Gastrocnemius medialis (tissue), 4 donors: ENCODE measurements around the gene HCFC1. TPM values are rescaled to one million over a fixed set of nuclear protein-coding genes. Genes with fewer than 3 reads are reported as not detected.
A peak's percentile ranks its signal among the peaks of the same experiment; 100 is the strongest.

Experiments used
- ATAC-seq, 2 donors: fragments of 150-250 bp; one replicate each; pipeline ENCODE4 v1.9.1; 2016
- DNase-seq, 2 donors: peaks; one replicate each; pipeline ENCODE4 v3.0.0-alpha.2; 2019
- H3K27ac ChIP-seq, 4 donors: fragments of 200-600 bp; sonication (generic); 1 replicate in 1 of 4; 2 replicates in 3 of 4; pipeline ENCODE4 v1.5.1; 2016 to 2018; ENCODE audit warnings: mild to moderate bottlenecking in 2 of 4, moderate library complexity in 1 of 4
- H3K27me3 ChIP-seq, 3 donors: fragments of 200-600 bp; sonication (generic) in 2 of 3; 1 replicate in 1 of 3; 2 replicates in 2 of 3; pipeline versions ENCODE4 v1.5.1 to v1.6.0; 2016 to 2019; ENCODE audit warnings: mild to moderate bottlenecking in 1 of 3, moderate library complexity in 1 of 3
- H3K36me3 ChIP-seq, 2 donors: fragments of 200-600 bp; sonication (generic) in 1 of 2; one replicate each; pipeline ENCODE4 v1.5.1; 2017 to 2018
- H3K4me1 ChIP-seq, 2 donors: fragments of 200-600 bp; sonication (generic) in 1 of 2; one replicate each; pipeline ENCODE4 v1.5.1; 2016 to 2017; ENCODE audit warnings: mild to moderate bottlenecking in 2 of 2
- H3K4me3 ChIP-seq, 4 donors: fragments of 200-600 bp; sonication (generic) in 3 of 4; 1 replicate in 1 of 4; 2 replicates in 3 of 4; pipeline ENCODE4 v1.5.1; 2016 to 2019; ENCODE audit warnings: mild to moderate bottlenecking in 2 of 4
- H3K9me3 ChIP-seq, 3 donors: fragments of 200-600 bp; sonication (generic) in 2 of 3; 1 replicate in 1 of 3; 2 replicates in 2 of 3; pipeline ENCODE4 v1.5.1; 2016 to 2019
- CTCF ChIP-seq, 5 experiments: fragments of 450-650 bp in 3 of 5; fragments of 200-600 bp in 2 of 5; sonication (generic) in 2 of 5; IDR thresholded peaks in 4 of 5; conservative IDR thresholded peaks in 1 of 5; 1 replicate in 4 of 5; 2 replicates in 1 of 5; pipeline ENCODE4 v1.5.1; 2016 to 2019; ENCODE audit warnings: antibody characterized with exemption in 5 of 5, mild to moderate bottlenecking in 3 of 5, moderate library complexity in 3 of 5
- POLR2A ChIP-seq, 2 donors: fragments of 450-650 bp; IDR thresholded peaks; one replicate each; pipeline ENCODE4 v1.6.1; 2017; ENCODE audit warnings: antibody characterized with exemption in 2 of 2, mild to moderate bottlenecking in 2 of 2, moderate library complexity in 2 of 2
- in situ Hi-C, 4 donors: fragments of 200-750 bp; cut with MboI; loops; one replicate each; pipeline versions ENCODE4 v1.15.0 to v1.8.0; 2017; ENCODE audit warnings: low sequenced_read_pairs in 4 of 4
- intact Hi-C: fragments of 100-400 bp; cut with DNase I; formaldehyde crosslinking; loops from one replicate; pipeline ENCODE4 v1.15.1; 2023; ENCODE audit warnings: low total_unique reads
- total RNA-seq, 4 donors: library from RNA; depleted of rRNA; stranded (reverse); fragments of >200 nt; gene quantifications; one replicate each; pipeline versions ENCODE4 v1.1.0 to v1.2.3, GENCODE V29; 2016

HCFC1 gene
- 10 to 100 TPM; 15.9 to 56.4 (median 51.8) TPM for total RNA-seq

- in situ Hi-C loops = loop anchor here in 3 of 4 donors (25.0 kb wide), 4 partner anchors 91 to 1009 kb away; partner anchors contain the start of genes IDH3G (in 2 of the 3), SRPK3 (in 2 of the 3), SSR4 (in 2 of the 3) and G6PD (in 1 of the 3)
- DNase-seq = peak; percentile 81 to 89
- peak; percentile 20 to 57 for TF ChIP-seq POLR2A (IDR thresholded peaks at IDR 0.05)
- TF ChIP-seq CTCF (IDR thresholded peaks at IDR 0.05 in 4 of 5, conservative IDR thresholded peaks at IDR 0.05 in 1 of 5) = no peak
- no peaks in the 10 kb centered on the region for H3K9me3 ChIP-seq
- no peaks in the 10 kb centered on the region for H3K36me3 ChIP-seq
- H3K27ac ChIP-seq = peak within 1 kb of the TSS; percentile 95 to 100 (median 98)
- peak; percentile 56 to 63 for ATAC-seq
- intact Hi-C loops = loop anchor here (1.0 to 10.0 kb wide), 4 partner anchors 43 to 403 kb away; partner anchors contain the start of genes EMD, FLNA and MECP2
- no peaks in the 10 kb centered on the region for H3K27me3 ChIP-seq
- H3K4me3 ChIP-seq = peak within 1 kb of the TSS; percentile 73 to 94 (median 85)
- peaks cover 35 to 48% of the 10 kb centered on the region in 2 donors for H3K4me1 ChIP-seq
Measured at GRCh38 chrX:153971450-153972367, at the start of gene HCFC1. Gene HCFC1 (minus strand): TSS chrX:153971818. CDS start chrX:153970840, 978 bp downstream.

DNA sequence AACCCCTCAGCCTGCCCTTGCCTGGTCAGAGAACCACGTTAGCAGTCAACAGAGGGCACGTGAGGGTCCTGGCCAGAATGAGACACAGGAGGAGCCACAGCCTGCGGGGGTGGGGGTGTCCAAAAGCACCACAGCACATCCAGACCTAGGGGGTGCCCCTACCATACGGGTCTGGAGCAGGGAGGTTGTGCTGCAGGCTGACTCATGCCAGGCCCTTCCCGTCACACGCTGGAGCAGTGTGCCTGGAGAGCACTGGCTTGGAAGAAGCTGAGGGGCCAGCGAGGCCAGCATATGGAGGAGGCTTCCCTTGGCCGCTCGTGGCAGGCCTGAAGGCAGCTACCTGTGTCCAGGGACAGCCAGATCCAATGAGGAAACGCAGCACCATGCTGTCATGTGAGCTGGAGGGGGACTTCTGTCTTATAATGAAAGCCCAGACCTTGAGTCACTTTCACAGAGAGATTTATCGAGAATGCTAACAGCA is 49.6 kb upstream of the HCFC1 start:
- ATAC-seq = no peak
- Histone ChIP-seq H3K27me3 (no peaks in the 10 kb centered on the region), H3K4me3 (no peak overlapping the region), H3K9me3 (no peaks in the 10 kb centered on the region), H3K36me3 (peaks cover 0 to 12% of the 10 kb centered on the region in 2 donors), H3K27ac (peak overlapping the region; percentile 87 to 93 (median 89)), H3K4me1 (peaks cover 4 to 13% of the 10 kb centered on the region in 2 donors)
- intact Hi-C loops (loop anchor here (5.0 kb wide), 1 partner anchor 76 kb away; the partner anchor contains the start of gene MECP2), in situ Hi-C loops (no loop called here)
- TF ChIP-seq POLR2A (IDR thresholded peaks at IDR 0.05) (no peak), CTCF (IDR thresholded peaks at IDR 0.05 in 4 of 5, conservative IDR thresholded peaks at IDR 0.05 in 1 of 5) (no peak)
- DNase-seq = no peak

- Histone ChIP-seq H3K36me3 (peaks cover 0 to 15% of the 10 kb centered on the region in 2 donors), H3K27me3 (no peaks in the 10 kb centered on the region), H3K27ac (peak overlapping the region; percentile 87 to 93 (median 89)), H3K9me3 (no peaks in the 10 kb centered on the region), H3K4me1 (peaks cover 4 to 10% of the 10 kb centered on the region in 2 donors), H3K4me3 (peak overlapping the region; percentile 51 to 64 (median 60))
- DNase-seq = no peak
- intact Hi-C loops = loop anchor here (5.0 kb wide), 1 partner anchor 77 kb away; the partner anchor contains the start of gene MECP2
- ATAC-seq = peak in 1 of 2 donors; percentile 4
- in situ Hi-C loops = no loop called here
- no peak for TF ChIP-seq POLR2A (IDR thresholded peaks at IDR 0.05)
- no peak for TF ChIP-seq CTCF (IDR thresholded peaks at IDR 0.05 in 4 of 5, conservative IDR thresholded peaks at IDR 0.05 in 1 of 5)
Measured at GRCh38 chrX:154020536-154021115, 49.0 kb upstream of the HCFC1 start.

DNA sequence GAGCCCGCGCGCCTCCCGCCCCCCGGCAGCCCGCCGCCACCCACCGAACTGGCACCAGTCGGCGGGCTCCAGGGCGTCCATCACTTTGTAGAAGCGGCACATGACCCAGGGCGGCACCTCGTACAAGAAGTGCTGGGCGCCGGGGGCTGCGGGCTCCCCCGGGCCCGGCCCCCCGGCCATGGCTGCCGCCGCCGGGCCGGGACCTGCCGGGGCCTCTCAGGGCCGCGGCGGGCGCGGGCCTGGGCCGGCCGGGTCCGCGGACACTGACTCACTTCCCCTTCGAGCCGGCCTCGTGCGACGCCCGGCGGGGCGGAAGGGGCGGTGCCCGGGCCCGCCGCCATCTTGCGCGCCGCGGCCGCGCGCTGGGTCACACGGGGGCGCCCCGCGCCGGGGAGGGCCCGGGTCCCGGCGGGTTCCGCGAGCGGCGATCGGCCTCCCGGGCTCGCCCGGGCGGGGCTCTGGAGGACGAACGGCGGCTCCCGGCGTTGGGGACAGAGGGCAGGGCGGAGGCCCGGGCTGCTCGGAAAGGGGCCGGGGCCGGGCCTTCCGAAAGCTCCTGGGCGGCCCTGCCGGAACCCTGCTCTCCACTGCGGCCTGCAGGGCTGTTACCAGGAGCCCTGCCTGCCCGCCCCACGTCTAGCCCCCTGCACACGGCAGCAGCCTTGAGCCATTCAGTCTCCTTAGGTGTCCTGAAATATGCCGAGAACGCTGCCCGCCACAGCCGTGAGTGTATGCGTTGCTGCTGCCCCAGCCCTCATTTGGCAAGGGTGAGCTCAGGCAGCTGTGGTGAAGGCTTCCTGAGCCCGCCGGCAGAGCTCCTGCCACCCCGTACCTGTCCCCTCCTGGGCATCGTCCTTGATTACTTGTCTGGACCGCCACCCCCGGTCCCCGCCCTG is 48.3 kb upstream of the HCFC1 start, which contains the start of gene IRAK1:
IRAK1 (minus strand) TSS at position 270 of the 896 bp plus-strand sequence; CDS start at position 180, 90 bp downstream.
- H3K9me3 ChIP-seq = no peaks in the 10 kb centered on the region
- DNase-seq (peak in 1 of 2 donors; percentile 57), ATAC-seq (peak; percentile 86)
- H3K4me1 ChIP-seq = peaks cover 4% of the 10 kb centered on the region in 2 donors
- H3K36me3 ChIP-seq = peaks cover 0 to 19% of the 10 kb centered on the region in 2 donors
- intact Hi-C loops (loop anchor here (2.0 to 5.0 kb wide), 2 partner anchors 29 to 77 kb away; partner anchors contain the start of gene MECP2), in situ Hi-C loops (no loop called here)
- no peaks in the 10 kb centered on the region for H3K27me3 ChIP-seq
- peak within 1 kb of the TSS; percentile 87 to 93 (median 89) for H3K27ac ChIP-seq
- peak; percentile 68 to 88 for TF ChIP-seq POLR2A (IDR thresholded peaks at IDR 0.05)
- TF ChIP-seq CTCF (IDR thresholded peaks at IDR 0.05 in 4 of 5, conservative IDR thresholded peaks at IDR 0.05 in 1 of 5) = no peak
- H3K4me3 ChIP-seq = peak within 1 kb of the TSS; percentile 56 to 65 (median 62)
